Keratinocyte (primary cell): ENCODE results near the gene RBPJ. TPM values are rescaled to one million over a fixed set of nuclear protein-coding genes. Genes with fewer than 3 reads are reported as not detected.

Experiments used
- DNase-seq: peaks from one replicate; pipeline ENCODE4 v3.0.0-alpha.2; 2011; ENCODE audit warnings: low read depth, missing footprints, low spot score
- FAIRE-seq: peaks from 2 replicates; lab custom pipeline; 2011; peaks lifted over from hg19 to GRCh38; lab: Jason Lieb, UNC
- H2AFZ ChIP-seq: 2 replicates; pipeline ENCODE4 v1.6.0; 2012; ENCODE audit warnings: low read length, control low read depth, inconsistent platforms; ENCODE audit not compliant: control insufficient read depth
- H3K27ac ChIP-seq: 2 replicates; pipeline ENCODE4 v1.5.1; 2011; ENCODE audit warnings: low read length; ENCODE audit not compliant: control insufficient read depth, insufficient read depth
- H3K27me3 ChIP-seq: 3 replicates; pipeline ENCODE4 v1.6.0; 2011; ENCODE audit warnings: low read length; ENCODE audit not compliant: control insufficient read depth, insufficient read depth; ENCODE audit errors: extremely low read depth
- H3K36me3 ChIP-seq, 2 experiments: 2 replicates in 1 of 2; 3 replicates in 1 of 2; pipeline ENCODE4 v1.5.1; 2011; ENCODE audit warnings: low read length in 2 of 2, mild to moderate bottlenecking in 1 of 2; ENCODE audit not compliant: control insufficient read depth in 2 of 2, insufficient read depth in 2 of 2; ENCODE audit errors: extremely low read depth in 1 of 2
- H3K4me1 ChIP-seq: 3 replicates; pipeline ENCODE4 v1.5.1; 2011; ENCODE audit warnings: low read length; ENCODE audit not compliant: control insufficient read depth, insufficient read depth; ENCODE audit errors: extremely low read depth
- H3K4me2 ChIP-seq: 3 replicates; pipeline ENCODE4 v1.6.0; 2011; ENCODE audit warnings: low read depth, low read length; ENCODE audit not compliant: control insufficient read depth, insufficient read depth; ENCODE audit errors: extremely low read depth
- H3K4me3 ChIP-seq, 3 experiments: fragments of 200-600 bp in 1 of 3; sonication (generic) in 1 of 3; 2 replicates in 2 of 3; 3 replicates in 1 of 3; pipeline ENCODE4 v1.5.1; 2011 to 2016; ENCODE audit warnings: low read length in 3 of 3, mild to moderate bottlenecking in 3 of 3, control low read depth in 2 of 3, inconsistent platforms in 1 of 3, low read depth in 1 of 3, mixed read lengths in 1 of 3, mixed run types in 1 of 3, moderate library complexity in 1 of 3; ENCODE audit not compliant: control insufficient read depth in 2 of 3, insufficient read depth in 2 of 3; ENCODE audit errors: extremely low read depth in 1 of 3
- H3K79me2 ChIP-seq: 2 replicates; pipeline ENCODE4 v1.6.0; 2012; ENCODE audit warnings: low read length; ENCODE audit not compliant: control insufficient read depth, insufficient read depth
- H3K9ac ChIP-seq: 3 replicates; pipeline ENCODE4 v1.6.0; 2011; ENCODE audit warnings: low read length; ENCODE audit not compliant: control insufficient read depth, insufficient read depth; ENCODE audit errors: extremely low read depth
- H3K9me1 ChIP-seq: 3 replicates; pipeline ENCODE4 v1.6.0; 2011; ENCODE audit warnings: low read length; ENCODE audit not compliant: control insufficient read depth, insufficient read depth; ENCODE audit errors: extremely low read depth
- H3K9me3 ChIP-seq: 2 replicates; pipeline ENCODE4 v1.5.1; 2012; ENCODE audit warnings: low read depth, low read length; ENCODE audit not compliant: control insufficient read depth
- H4K20me1 ChIP-seq: 3 replicates; pipeline ENCODE4 v1.6.0; 2011; ENCODE audit warnings: low read length; ENCODE audit not compliant: control insufficient read depth, insufficient read depth; ENCODE audit errors: extremely low read depth
- CTCF ChIP-seq, 3 experiments: IDR thresholded peaks in 1 of 3; conservative IDR thresholded peaks in 1 of 3; optimal IDR thresholded peaks in 1 of 3; 2 replicates in 2 of 3; 3 replicates in 1 of 3; pipeline versions ENCODE3 to v1.5.1; 2011; ENCODE audit warnings: low read length in 3 of 3, mild to moderate bottlenecking in 3 of 3, moderate library complexity in 2 of 3, control low read depth in 1 of 3, inconsistent platforms in 1 of 3; ENCODE audit not compliant: insufficient read depth in 2 of 3; ENCODE audit errors: extremely low read depth in 1 of 3
- EZH2 ChIP-seq: IDR thresholded peaks from one replicate; pipeline ENCODE4 v1.6.1; 2012; ENCODE audit warnings: inconsistent platforms, mild to moderate bottlenecking, low read length, moderate library complexity
- dilution Hi-C: fragments of 300-500 bp; cut with MboI; formaldehyde crosslinking; loops from one replicate; pipeline ENCODE4 v1.7.0; 2020; ENCODE audit warnings: low sequenced_read_pairs; ENCODE audit not compliant: extremely low pct_ligation_motif_present
- polyA plus RNA-seq, 5 experiments: library from polyadenylated mRNA; depleted of rRNA in 3 of 5; stranded (reverse) in 3 of 5; stranded (forward) in 1 of 5; unstranded in 1 of 5; fragments of >200 nt; gene quantifications; 1 replicate in 1 of 5; 2 replicates in 3 of 5; 3 replicates in 1 of 5; pipeline versions ENCODE4 v1.2.1 to v1.2.3, GENCODE V29; 2011 to 2012; ENCODE audit warnings: missing spikeins in 2 of 5, low read depth in 1 of 5, low replicate concordance in 1 of 5

The RBPJ gene
- polyA plus RNA-seq, 1 donor (not counting 4 experiments of a cell fraction or from before 2014, with no cell fraction given), result 38.0 TPM

- TF ChIP-seq EZH2, result no peak
- Histone ChIP-seq H3K79me2 (peaks cover 43% of the 10 kb centered on the region), H3K36me3 (no peaks in the 10 kb centered on the region), H3K4me3 (no peak overlapping the region), H4K20me1 (peaks cover 4% of the 10 kb centered on the region), H3K4me1 (peaks cover 6% of the 10 kb centered on the region), H3K4me2 (no peak overlapping the region), H3K9me1 (no peaks in the 10 kb centered on the region), H3K9ac (no peak overlapping the region), H3K27me3 (no peaks in the 10 kb centered on the region), H2AFZ (no peak overlapping the region), H3K9me3 (no peaks in the 10 kb centered on the region), H3K27ac (no peak overlapping the region)
- dilution Hi-C loops, result no loop called here
- no peak for FAIRE-seq
- no peak for DNase-seq
Measured at GRCh38 chr4:26360864-26361263, 40.0 kb downstream of the RBPJ start.

GRCh38 chr4:26361297-26361696, 40.5 kb downstream of the RBPJ start:
- Histone ChIP-seq H3K9me1 (no peaks in the 10 kb centered on the region), H3K27me3 (no peaks in the 10 kb centered on the region), H3K4me3 (no peak overlapping the region), H2AFZ (no peak overlapping the region), H3K4me1 (peaks cover 3% of the 10 kb centered on the region), H3K79me2 (peaks cover 40% of the 10 kb centered on the region), H4K20me1 (no peaks in the 10 kb centered on the region), H3K4me2 (no peak overlapping the region), H3K27ac (no peak overlapping the region), H3K9me3 (no peaks in the 10 kb centered on the region), H3K9ac (no peak overlapping the region), H3K36me3 (no peaks in the 10 kb centered on the region)
- dilution Hi-C loops, result no loop called here
- TF ChIP-seq CTCF (optimal IDR thresholded peaks at IDR 0.05 in 1 of 3, IDR thresholded peaks at IDR 0.05 in 1 of 3, conservative IDR thresholded peaks at IDR 0.05 in 1 of 3; ENCODE audit: extremely low read depth in 1 of 3, insufficient read depth in 2 of 3, low read length in 3 of 3) (no peak), EZH2 (no peak)
- no peak for FAIRE-seq
- no peak for DNase-seq
